ENCODE results near the gene TRIM6. TPM values are rescaled to one million over a fixed set of nuclear protein-coding genes. Genes with fewer than 3 reads are reported as not detected.

Gene TRIM6
- total RNA-seq, 1 experiment from 2014 or later = 1.7 TPM

Other genes with a start within 250 kb of the TRIM6 start
- gene OR51B6, start 245.1 kb upstream of the TRIM6 start, total RNA-seq (2014; rRNA removed) = not detected in 2 replicates
- not detected in 2 replicates for gene OR51M1, start 212.8 kb upstream of the TRIM6 start, total RNA-seq (2014; rRNA removed)
- gene OR51Q1, start 174.5 kb upstream of the TRIM6 start, total RNA-seq (2014; rRNA removed) = not detected in 2 replicates
- gene OR51I1, start 155.1 kb upstream of the TRIM6 start, total RNA-seq (2014; rRNA removed) = not detected in 2 replicates
- not detected in 2 replicates for gene OR51I2, start 147.3 kb upstream of the TRIM6 start, total RNA-seq (2014; rRNA removed)
- gene OR52D1, start 108.0 kb upstream of the TRIM6 start, total RNA-seq (2014; rRNA removed) = not detected in 2 replicates
- gene UBQLN3, start 86.7 kb upstream of the TRIM6 start, total RNA-seq (2014; rRNA removed) = not detected in 2 replicates
- 0.06 TPM in 1 of 2 replicates, not detected in the other for gene UBQLNL, start 79.9 kb upstream of the TRIM6 start, total RNA-seq (2014; rRNA removed)
- not detected in 2 replicates for gene OR52H1, start 48.1 kb upstream of the TRIM6 start, total RNA-seq (2014; rRNA removed)
- gene OR52B6, start 15.8 kb upstream of the TRIM6 start, total RNA-seq (2014; rRNA removed) = not detected in 2 replicates
- 5.8 and 8.0 TPM in 2 replicates for gene TRIM34, start 28.4 kb downstream of the TRIM6 start, total RNA-seq (2014; rRNA removed)
- 31.5 and 36.0 TPM in 2 replicates for gene TRIM5, start 88.4 kb downstream of the TRIM6 start, total RNA-seq (2014; rRNA removed)
- 71.6 and 90.5 TPM in 2 replicates for gene TRIM22, start 93.2 kb downstream of the TRIM6 start, total RNA-seq (2014; rRNA removed)
- gene OR56B1, start 139.8 kb downstream of the TRIM6 start, total RNA-seq (2014; rRNA removed) = not detected in 2 replicates
- gene OR52N4, start 157.6 kb downstream of the TRIM6 start, total RNA-seq (2014; rRNA removed) = not detected in 2 replicates
- not detected in 2 replicates for gene OR52N5, start 186.7 kb downstream of the TRIM6 start, total RNA-seq (2014; rRNA removed)
- gene OR52N1, start 194.6 kb downstream of the TRIM6 start, total RNA-seq (2014; rRNA removed) = not detected in 2 replicates
- not detected in 2 replicates for gene OR52N2, start 212.3 kb downstream of the TRIM6 start, total RNA-seq (2014; rRNA removed)
- gene OR52E6, start 245.3 kb downstream of the TRIM6 start, total RNA-seq (2014; rRNA removed) = not detected in 2 replicates

Data from LHCN-M2 (cell line).